ENCODE measurements around the gene GPC5. TPM values are rescaled to one million over a fixed set of nuclear protein-coding genes. Genes with fewer than 3 reads are reported as not detected.

GPC5 gene
- total and polyA plus RNA-seq, 2 of the 8 experiments (the other 6 are each of a cell fraction or from before 2014, with no cell fraction given) = 0.20 to 0.39 TPM

GRCh38 chr13:92251671-92252210, 853.3 kb downstream of the GPC5 start (continued):
- no peak for TF ChIP-seq ATF2 (IDR thresholded peaks at IDR 0.05; ENCODE audit: low read length)
- no peak for TF ChIP-seq SP4 (IDR thresholded peaks at IDR 0.05; ENCODE audit: low read length)
- no peak for TF ChIP-seq BRCA1 (IDR thresholded peaks at IDR 0.05; ENCODE audit: low read depth, low read length)
- TF ChIP-seq EGR1 (IDR thresholded peaks at IDR 0.05; ENCODE audit: borderline replicate concordance, low read depth, low read length) = no peak
- no peak for TF ChIP-seq HDAC2 (IDR thresholded peaks at IDR 0.05; ENCODE audit: borderline replicate concordance in 1 of 2, low read depth in 2 of 2, low read length in 2 of 2)
- TF ChIP-seq USF2 (IDR thresholded peaks at IDR 0.05; ENCODE audit: low read length) = no peak
- no peak for TF ChIP-seq SIX5 (IDR thresholded peaks at IDR 0.05; ENCODE audit: low read depth, low read length)

All from H1 (cell line).